Measurements from ENCODE around the gene RTRAF. TPM values are rescaled to one million over a fixed set of nuclear protein-coding genes. Genes with fewer than 3 reads are reported as not detected.
A peak's percentile ranks its signal among the peaks of the same experiment; 100 is the strongest.

RTRAF gene
- total and polyA plus RNA-seq, 9 donors: 47.4 to 223 (median 157) TPM

DNA sequence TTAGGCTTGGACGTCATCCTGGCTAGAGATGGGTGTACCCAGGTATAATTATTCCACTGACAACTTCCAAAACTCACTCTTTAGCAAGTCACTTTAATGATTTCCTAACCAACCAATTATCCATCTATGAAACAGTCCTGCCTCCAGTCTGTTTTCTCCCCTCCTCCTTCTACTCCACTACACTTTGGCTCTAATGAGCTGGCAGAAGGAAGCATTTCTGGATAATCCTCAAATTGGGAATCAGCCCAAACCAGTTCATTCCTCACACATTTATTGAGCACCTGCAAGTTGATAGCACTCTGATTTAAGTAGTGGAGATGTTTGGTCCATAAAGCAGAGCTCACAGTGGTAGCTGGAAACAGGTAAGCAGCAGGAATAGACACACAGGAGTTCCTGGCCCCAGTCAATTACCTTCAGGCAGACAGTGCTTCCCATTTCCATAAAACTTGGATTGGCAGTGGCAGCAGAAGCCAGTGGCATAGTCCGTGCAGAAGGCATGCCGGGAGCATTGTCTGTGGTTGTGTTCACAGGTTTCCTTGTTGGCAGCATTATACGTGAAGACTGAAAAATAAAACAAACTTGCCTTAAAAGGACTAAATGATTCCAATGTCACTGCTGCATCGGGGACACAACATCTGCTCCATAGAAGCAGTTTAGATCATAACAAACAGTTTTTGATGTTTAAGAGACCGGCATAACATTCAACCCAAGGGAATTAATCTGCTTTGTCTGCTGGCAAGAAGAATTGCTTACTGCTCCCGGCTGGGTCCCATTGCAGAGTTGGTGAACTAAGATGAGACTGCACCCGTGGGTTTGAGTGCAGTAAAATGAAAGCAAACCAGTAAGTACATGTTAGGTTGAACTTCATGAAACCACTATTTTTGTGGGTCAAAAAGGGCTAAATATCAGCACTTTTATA lies 53.3 kb downstream of the RTRAF start:
- Histone ChIP-seq H3K4me1 (ENCODE audit: insufficient read depth) (peaks cover 12% of the 10 kb centered on the region), H3K27ac (no peak overlapping the region), H3K4me3 (no peak overlapping the region)

GRCh38 chr14:52043690-52044089 lies 54.3 kb downstream of the RTRAF start:
- Histone ChIP-seq H3K9me3 (no peaks in the 10 kb centered on the region), H3K36me3 (no peaks in the 10 kb centered on the region), H3K4me3 (no peak overlapping the region), H3K27ac (no peak overlapping the region), H3K4me1 (ENCODE audit: insufficient read depth) (peaks cover 16% of the 10 kb centered on the region), H3K27me3 (no peaks in the 10 kb centered on the region)
- intact Hi-C loops (cut with DNase I): no loop called here
- WGBS, 3 donors: 44 to 50% (median 50%) methylated on average over 5 of the region's 5 CpGs
- peak in 2 of 5 donors; percentile 40 to 50 for DNase-seq
- TF ChIP-seq CTCF (IDR thresholded peaks at IDR 0.05): peak in 2 of 3 donors; percentile 34 to 35
- no peak for TF ChIP-seq POLR2A (IDR thresholded peaks at IDR 0.05)
- TF ChIP-seq EP300 (IDR thresholded peaks at IDR 0.05): no peak

More for the DNA sequence above, 53.3 kb downstream of the RTRAF start:
- Histone ChIP-seq H3K27me3 (no peaks in the 10 kb centered on the region), H3K36me3 (peaks cover 3% of the 10 kb centered on the region), H3K9me3 (no peaks in the 10 kb centered on the region)
- no peak for DNase-seq
- TF ChIP-seq CTCF (IDR thresholded peaks at IDR 0.05): no peak
- no peak for TF ChIP-seq POLR2A (IDR thresholded peaks at IDR 0.05)
- TF ChIP-seq EP300 (IDR thresholded peaks at IDR 0.05): no peak
- intact Hi-C loops (cut with DNase I): no loop called here
- 6 to 20% (median 9%) methylated on average over 8 of the region's 8 CpGs for whole genome bisulfite sequencing, 3 donors

DNA sequence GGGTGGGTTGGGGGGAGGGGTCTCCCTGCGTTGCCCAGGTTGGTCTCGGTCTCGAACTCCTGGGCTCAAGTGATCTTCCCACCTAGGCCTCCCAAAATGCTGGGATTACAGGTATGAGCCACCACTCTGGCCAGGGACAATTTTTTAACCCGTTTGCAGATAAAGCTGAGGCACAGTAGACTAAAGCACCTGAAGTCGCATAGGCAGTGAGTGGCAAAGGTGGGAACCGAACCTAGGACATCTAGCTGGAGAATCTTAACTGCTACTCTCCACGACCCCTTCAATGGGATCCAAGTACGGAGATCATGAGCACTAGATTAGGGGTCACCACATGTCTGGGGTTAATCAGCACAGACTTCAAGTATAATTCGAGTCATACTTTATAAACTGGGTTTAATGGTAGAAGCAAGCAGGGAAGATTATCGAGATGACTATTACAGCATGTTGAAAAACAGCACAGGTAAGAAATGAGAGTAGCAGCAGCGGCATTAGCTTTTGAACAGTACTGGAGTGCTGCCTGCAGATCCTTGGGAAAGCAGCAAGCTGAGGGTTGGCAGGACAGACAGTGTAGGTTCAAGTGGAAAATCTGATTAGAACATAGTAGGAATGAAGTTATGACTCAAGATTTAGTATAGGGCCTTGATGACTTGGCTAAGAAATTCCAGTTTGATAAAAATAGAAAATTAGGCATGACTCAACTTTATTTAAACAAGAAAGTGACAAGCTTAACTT lies 55.6 kb downstream of the RTRAF start:
- intact Hi-C loops (cut with DNase I): no loop called here
- no peaks in the 10 kb centered on the region for H3K9me3 ChIP-seq
- no peak for DNase-seq
- no peaks in the 10 kb centered on the region for H3K36me3 ChIP-seq
- H3K27ac ChIP-seq: no peak overlapping the region
- no peak for TF ChIP-seq EP300 (IDR thresholded peaks at IDR 0.05)
- TF ChIP-seq POLR2A (IDR thresholded peaks at IDR 0.05): no peak
- TF ChIP-seq CTCF (IDR thresholded peaks at IDR 0.05): no peak
- WGBS, 3 donors: 80 to 81% (median 80%) methylated on average over 11 of the region's 11 CpGs
- peaks cover 24% of the 10 kb centered on the region for H3K4me1 ChIP-seq (ENCODE audit: insufficient read depth)
- no peak overlapping the region for H3K4me3 ChIP-seq
- no peaks in the 10 kb centered on the region for H3K27me3 ChIP-seq

- Histone ChIP-seq H3K27me3 (no peaks in the 10 kb centered on the region), H3K4me3 (no peak overlapping the region), H3K9me3 (no peaks in the 10 kb centered on the region), H3K36me3 (no peaks in the 10 kb centered on the region), H3K27ac (no peak overlapping the region), H3K4me1 (ENCODE audit: insufficient read depth) (peaks cover 31% of the 10 kb centered on the region)
- no peak for DNase-seq
- TF ChIP-seq POLR2A (IDR thresholded peaks at IDR 0.05) (no peak), EP300 (IDR thresholded peaks at IDR 0.05) (no peak), CTCF (IDR thresholded peaks at IDR 0.05) (no peak)
- 25 to 26% (median 25%) methylated on average over 2 of the region's 2 CpGs for WGBS, 3 donors
- intact Hi-C loops (cut with DNase I): no loop called here
These were observed 57.1 kb downstream of the RTRAF start for GRCh38 chr14:52046376-52046917.

Data from ovary (tissue), 9 donors.